ENCODE measurements around the gene RNF225.

- no peak for TF ChIP-seq REST (IDR thresholded peaks at IDR 0.05; ENCODE audit: insufficient read depth in 1 of 2, low read depth in 2 of 2, low read length in 2 of 2)
- TF ChIP-seq POLR2AphosphoS5 (IDR thresholded peaks at IDR 0.05; ENCODE audit: low read depth, low read length) = no peak
- TF ChIP-seq TAF1 (IDR thresholded peaks at IDR 0.05; ENCODE audit: borderline replicate concordance, insufficient read depth, low read length) = no peak
- TF ChIP-seq SIN3A (IDR thresholded peaks at IDR 0.05; ENCODE audit: borderline replicate concordance, insufficient read depth, low read length) = no peak
Observed at GRCh38 chr19:58367698-58368454, 27.6 kb upstream of the RNF225 start.

Measured in PFSK-1 (cell line).